Amniotic epithelial cell (primary cell): ENCODE measurements around the gene WDR33.

Experiments
- DNase-seq: peaks from one replicate; pipeline ENCODE4 v3.0.0-alpha.2; 2010; ENCODE audit warnings: low read depth

WDR33 gene

DNA sequence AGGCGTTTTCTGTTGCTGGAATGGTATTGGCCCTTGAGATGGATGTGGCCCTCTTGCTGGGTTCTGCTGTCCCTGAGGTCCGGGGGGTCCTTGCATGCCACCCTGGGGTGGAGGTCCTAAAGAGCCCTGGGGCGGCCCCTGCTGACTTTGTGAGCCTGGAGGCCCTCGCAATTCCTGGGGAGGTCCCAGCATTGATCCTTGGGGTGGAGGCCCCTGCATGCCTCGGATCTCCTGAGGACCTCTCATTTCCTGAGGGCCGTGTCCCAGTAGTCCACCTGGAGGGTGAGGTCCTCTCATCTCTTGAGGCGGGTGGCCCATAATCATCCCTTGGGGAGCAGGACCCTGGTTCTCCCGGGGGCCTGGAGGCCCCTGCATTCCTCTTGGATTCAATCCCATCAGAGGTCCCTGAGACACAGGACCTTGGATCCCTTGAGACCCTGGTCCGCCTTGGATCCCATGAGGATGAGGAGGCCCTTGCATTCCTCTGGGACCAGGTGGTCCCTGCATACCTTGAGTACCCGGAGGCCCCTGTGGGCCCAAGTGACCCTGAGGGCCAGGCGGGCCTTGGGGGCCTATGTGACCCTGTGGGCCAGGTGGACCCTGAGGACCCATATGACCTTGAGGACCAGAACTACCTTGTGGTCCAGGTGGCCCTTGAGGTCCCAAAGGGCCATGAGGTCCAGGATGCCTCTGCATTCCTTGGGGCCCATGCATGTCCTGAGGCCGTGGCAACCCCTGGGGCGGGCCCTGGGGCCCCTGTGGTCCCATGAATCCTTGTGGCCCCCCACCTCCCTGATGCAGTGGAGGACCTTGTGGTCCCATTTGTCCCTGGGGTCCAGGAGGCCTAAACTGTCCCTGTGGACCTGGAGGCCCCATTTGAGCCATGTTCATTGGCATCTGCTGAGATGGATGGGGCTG is 91.4 kb downstream of the WDR33 start:
- no peak for DNase-seq

DNA sequence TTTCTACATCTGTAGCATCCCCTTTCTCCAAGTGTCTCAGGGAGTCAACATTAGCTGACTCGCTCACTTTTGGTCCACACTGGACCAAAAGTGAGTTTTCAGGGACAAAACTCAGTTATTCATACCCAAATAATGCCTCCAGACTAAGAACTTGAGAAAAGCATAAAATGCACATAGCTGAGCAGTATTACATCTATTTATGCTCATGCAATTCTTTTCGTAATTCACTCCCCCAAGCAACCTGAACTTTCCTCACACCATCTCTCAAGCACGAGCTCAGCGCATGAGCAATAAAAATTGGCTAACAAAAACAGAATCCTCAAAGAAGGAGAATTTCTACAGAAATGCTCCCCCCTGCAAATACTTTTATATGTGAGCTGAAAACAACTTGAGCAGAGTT is 92.7 kb downstream of the WDR33 start:
- no peak for DNase-seq

DNA sequence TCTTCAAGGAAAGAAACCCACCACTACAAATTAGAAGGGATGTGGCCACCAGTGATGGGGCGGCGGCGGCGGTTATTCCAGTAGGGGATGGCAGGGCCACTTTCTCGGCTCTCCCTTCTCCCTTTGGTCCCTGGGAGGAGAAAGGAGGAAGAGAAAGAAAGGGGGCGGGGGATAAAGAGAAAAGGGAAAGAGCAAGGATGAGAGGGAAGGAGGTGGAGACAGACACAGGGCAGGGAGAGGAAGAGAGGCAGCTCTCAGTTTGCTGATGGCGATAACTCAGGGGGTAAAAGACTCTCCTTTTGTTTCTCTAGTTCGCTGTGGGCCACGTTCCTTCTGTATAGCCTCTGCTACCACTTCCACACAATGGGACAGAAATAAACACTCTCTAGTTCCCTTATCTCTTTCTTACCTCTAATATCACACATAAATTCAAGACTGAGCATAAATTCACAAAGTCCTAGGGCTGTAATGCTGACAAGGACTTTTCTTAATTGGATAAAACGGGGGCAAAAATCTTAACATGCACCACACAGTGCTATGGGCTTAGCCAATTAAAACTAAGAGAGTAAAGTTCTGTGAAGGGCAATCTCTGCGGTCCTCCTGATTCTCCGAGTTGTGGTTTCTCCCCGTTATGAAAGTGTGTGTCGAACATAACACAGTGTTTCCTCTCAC is 95.1 kb downstream of the WDR33 start:
- DNase-seq: no peak

DNA sequence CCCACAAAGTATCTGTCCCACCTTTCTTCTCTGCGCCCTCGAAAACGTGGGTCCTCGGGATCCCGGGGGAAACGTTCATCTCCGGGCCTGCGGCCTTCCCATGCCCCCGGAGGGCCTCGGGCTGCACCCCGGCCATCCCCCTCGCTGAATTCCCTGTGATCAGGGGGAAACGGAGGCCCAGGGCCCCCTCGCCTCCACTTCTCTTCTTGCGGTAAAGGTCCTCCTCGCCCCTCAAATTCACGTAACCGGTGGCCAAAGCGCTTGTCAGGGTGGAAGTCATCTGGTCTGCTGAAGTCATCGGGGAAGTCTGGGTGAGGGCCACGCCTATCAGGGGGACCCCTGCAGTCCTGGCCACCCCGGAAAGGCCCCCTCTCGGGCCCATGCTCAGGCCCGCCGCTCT is 97.4 kb downstream of the WDR33 start:
- DNase-seq: no peak

DNA sequence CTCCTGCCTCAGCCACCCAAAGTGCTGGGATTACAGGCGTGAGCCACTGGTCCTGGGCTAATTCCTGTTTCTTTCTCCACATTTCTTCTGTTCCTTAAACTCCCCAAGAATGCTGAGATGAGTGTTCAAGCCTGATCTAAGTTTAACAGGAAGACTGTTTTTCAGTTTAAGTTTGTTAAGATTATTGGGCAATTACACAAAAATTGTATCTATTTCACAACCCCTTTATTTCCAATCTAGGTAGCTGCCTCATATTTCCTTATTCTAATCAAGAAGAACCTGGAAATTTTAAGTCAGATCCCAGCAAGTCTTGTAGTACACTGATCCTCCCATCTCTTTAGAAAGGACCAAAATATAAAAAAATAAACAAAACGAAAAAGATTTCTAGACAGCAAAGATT is 98.0 kb downstream of the WDR33 start:
- DNase-seq: no peak

DNA sequence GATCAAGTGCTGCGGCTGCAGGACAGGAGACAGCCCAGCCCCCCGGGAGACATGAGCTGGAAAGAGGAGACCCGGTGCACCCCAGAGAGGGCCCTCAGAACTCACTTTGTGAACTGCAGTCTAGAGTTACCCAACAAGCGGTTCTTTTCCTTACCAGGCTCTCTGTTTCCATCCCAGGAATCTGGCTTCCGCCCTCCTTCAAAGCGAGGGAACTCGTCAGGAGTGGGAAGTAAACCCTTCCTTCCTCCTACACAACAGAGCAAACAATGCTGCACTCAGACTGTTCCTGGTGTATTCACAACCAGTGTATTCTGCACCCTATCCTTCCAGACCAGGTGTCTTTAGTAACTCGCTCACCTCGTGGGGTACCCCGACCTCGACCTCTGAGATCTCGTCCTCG is 101.6 kb downstream of the WDR33 start:
- DNase-seq: no peak

DNA sequence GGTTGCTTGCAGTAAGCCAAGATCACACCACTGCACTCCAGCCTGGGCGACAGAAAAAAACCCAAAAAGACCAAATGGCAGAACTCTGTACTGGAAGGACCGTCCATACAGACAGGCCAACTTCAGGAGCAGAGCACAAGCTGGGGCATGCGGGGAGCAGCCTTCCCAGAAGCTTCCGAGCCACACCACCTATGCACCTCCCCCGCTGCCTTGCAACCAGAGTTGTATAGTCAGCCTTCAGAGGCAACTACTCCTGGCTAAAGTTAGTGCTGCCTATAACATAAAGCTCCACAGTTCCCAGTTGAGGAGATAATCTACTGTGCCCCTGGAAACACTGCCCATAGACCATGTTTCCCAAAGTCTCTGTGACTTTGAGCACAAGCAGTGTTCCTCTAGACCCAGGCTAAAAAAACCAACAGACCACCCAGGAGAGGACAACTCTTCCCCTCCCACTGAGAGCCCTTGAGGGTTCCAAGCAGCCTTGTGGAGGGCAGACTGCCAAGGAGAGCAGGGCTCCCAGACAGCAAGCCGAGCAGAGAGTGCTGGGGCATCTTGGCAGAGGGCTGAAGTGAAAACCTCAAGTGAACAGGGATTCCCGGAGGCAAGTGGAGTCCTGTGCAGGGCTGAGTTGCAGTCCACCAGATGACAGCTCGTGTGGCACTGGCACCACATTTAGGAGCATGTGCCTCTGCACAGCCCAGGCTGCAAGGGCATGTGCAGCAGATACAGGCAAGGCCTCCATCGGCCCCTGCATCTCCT is 102.9 kb downstream of the WDR33 start:
- no peak for DNase-seq

DNA sequence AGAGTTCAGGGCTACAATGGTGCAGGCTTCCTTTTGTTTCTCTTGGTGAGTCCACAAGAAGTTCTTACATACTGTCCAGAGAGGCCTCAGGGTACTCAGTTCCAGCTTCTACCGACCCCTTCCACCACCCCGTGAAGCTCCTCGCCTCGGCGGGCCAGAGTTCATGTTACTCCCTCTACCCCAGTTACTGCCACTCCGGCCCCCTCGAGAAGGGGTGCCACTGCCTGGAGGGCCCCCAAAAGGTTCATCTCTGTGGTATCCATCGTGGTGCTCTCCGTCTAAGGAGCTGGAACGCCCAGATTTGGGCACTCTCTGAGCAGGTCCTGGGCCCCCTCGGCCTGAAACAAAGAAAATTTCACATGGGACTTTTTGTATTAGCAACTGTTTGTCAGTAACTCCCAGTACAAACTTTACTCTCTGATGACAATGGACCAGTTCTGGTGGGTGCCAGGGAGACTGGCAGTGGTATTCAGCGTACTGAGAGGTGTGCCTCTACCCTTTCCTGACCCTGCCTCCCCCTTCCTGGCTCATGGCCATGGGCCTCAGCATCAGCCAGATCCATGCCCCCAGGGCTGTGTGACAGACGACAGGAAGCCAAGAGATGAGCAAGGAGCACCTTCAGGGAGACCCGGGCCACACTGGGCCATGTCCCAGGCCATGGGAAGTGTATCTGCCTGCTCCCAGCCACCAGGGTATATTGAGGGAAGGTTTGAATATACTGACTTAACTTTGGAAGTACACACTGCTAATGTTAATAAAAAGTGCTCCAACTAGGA is 104.6 kb downstream of the WDR33 start:
- no peak for DNase-seq

DNA sequence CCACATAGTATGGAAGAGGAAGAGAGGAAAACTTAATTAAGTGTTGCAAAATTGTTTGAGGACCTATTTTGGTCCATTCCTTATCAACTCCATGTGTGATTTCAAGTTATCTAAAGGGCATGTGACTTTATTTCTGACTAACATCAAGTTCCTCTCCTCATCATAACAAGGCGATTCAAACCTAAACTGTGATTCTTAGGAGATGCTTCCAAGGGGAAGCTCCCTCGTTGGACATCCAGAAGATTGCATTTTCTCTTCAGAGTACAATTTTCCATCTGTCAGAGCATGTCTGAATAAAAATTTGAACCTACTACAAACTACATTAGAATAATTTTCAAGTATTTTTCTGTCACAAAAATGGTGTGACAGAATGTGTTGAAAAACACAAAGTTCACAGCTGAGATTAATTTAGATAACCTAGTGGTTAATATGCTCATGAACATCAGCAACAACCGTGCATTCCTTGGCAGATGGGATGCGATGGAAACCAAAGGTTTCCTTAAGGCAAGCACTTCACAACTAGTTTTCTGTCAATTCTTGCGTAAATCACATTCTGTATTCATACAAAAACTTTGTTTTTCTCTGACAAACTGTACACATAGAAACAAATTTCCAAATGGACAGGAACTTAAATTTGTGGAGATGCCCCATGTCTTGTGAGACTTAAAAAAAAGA is 105.4 kb downstream of the WDR33 start:
- DNase-seq: peak; percentile 38

DNA sequence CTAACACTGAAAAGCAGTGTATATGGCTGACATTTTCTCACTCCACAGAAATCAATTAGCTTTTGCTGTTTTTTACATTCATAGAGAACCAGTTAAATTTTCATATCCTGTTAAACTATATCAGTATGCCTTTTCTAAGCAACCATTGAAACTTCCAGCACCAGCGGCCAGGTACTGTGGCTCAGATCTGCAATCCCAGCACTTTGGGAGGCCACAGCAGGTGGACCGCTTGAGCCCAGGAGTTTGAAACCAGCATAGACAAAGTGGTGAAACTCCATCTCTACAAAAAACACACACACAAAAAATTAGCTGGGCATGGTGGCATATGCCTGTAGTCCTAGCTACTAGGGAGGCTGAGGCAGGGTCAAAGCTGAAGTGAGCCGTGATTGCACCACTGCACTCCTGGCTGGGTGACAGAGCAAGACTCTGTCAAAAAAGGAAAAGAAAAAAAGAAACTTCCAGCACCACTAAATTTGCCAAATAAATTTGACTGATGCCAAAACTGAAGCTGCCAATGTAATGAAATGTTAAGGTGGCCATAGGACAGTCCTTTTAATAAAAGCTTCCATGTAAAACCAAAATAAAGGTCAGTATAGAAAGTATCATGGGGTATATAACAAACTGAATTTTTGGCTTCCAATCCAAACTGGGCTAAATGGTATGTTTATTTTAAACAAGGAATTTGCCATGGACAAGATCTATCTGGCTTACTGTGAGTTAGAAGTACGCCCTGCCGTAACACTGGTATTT is 106.2 kb downstream of the WDR33 start:
- no peak for DNase-seq

DNA sequence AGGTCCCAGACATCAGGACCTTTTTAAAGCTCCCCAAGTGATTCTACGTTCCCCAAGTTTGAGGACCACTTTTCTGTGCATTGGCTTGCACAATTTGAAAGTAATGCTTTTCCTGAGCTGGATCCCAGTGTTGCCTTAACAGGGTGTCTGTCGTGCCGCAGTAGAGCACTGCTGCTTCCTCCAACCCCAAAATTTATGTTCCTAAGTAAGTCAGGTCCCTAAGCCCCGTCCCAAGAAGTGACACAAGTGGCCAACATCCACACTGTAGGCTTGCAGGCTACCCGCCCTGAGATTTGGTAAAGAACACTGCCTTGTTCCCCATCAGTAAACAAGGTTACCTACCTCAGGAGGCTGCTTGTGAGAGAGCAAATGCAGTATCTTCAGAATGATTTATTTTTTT is 107.7 kb downstream of the WDR33 start:
- no peak for DNase-seq

DNA sequence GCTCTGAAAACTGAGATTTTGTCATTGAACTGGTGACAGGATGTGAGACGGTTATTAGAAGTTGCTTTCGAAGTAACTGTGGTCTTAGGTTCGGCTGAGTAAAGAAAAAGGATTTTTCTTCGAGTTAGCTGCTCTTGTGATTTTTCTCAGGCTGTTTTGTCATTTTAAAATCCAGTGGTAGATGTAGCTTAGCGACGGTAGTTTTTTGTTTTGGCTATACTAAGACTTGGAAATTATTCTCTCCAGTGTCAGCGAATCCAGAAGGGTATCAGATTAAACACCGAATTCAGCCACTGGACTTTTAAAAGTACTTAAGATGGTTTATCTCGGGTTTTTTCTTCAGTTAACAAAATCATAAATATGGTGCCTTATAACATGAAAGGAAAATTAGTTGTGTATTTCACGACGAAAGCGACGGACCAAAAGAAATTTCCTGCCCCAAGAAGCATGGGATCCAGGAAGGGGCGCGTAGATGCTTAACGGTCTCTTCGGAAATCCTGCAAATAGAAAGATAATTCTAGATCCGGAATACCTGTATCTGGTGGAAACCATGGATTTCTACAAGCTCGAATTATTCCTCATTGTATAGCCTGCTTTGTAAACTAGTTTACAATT is 108.5 kb downstream of the WDR33 start:
- no peak for DNase-seq

DNA sequence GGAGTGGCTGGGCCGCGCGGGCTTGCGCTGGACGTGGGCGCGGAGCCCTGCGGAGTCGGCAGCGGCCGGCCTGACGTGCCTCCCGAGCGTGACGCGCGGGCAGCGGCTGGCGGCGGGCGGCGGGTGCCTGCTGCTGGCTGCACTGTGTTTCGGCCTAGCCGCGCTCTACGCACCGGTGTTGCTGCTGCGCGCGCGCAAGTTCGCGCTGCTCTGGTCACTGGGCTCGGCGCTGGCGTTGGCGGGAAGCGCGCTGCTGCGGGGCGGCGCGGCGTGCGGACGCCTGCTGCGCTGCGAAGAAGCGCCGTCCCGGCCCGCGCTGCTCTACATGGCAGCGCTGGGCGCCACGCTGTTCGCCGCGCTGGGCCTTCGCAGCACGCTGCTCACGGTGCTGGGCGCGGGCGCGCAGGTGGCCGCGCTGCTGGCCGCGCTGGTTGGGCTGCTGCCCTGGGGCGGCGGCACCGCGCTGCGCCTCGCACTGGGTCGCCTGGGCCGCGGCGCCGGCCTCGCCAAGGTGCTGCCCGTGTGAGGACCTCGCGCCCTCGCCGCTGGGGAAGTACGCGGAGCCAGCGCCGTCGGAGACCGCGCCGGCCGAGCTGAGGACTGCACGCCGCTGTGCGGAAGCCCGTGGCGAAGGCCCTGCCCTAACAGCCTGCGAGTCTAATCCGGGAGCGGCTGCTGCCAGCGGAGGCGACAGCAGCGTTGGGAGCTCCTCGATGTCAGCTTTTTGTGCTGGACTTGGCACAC is 109.1 kb downstream of the WDR33 start:
- DNase-seq: peak; percentile 70

DNA sequence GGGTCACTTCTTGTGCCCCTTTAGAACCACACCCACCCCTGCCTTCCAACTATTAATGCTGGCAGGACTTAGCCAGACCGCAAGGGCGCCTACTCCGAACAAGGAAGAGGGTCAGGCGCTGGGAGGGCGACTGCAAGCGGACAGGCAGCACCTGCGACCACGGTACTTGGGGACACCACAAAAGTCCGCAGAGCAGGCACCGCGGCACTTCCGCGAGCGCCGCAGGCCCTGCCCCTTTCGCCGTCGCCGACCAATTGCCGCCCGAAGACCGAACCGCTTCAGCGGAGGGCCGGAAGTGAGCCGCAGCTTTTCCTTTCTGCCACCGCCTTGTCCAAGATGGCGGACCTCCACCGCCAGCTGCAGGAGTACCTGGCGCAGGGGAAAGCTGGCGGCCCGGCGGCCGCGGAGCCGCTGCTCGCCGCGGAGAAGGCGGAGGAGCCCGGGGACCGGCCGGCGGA is 109.7 kb downstream of the WDR33 start, which contains the start of gene SFT2D3:
Gene SFT2D3 (plus strand): TSS at position 305 of the 458 bp plus-strand sequence. CDS start 32 bp downstream, at position 337.
- peak; percentile 87 for DNase-seq

DNA sequence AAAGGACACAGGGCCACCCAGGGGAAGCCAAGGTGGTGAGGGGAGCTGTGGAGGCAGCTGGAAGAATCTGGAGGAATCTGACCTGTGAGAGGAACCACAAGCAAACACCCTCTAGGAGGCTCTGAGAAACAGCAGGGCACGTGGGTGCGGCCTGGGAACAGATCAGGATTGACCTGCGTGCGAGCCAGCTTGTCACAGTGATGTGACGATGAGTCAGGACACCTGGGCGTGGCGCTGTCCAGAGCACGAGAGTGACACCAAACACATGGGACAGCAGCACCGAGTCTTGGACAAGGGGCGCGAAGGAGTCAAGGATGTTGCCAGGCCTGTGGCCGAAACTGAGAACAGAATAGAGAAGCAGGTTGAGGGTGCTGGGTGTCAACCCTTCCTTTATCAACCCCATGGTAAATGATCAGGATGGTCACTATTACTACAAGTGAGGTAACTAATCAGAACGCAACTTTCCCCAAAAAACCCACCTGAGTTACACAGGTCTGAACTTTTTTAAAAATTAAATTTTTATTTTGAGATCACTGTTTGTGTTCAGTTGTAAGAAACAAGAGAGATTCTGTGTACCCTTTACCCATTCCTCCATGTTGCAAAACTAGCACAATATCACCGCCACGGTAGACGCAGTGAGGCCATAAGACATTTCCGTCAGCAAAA is 110.3 kb downstream of the WDR33 start:
- DNase-seq: no peak

DNA sequence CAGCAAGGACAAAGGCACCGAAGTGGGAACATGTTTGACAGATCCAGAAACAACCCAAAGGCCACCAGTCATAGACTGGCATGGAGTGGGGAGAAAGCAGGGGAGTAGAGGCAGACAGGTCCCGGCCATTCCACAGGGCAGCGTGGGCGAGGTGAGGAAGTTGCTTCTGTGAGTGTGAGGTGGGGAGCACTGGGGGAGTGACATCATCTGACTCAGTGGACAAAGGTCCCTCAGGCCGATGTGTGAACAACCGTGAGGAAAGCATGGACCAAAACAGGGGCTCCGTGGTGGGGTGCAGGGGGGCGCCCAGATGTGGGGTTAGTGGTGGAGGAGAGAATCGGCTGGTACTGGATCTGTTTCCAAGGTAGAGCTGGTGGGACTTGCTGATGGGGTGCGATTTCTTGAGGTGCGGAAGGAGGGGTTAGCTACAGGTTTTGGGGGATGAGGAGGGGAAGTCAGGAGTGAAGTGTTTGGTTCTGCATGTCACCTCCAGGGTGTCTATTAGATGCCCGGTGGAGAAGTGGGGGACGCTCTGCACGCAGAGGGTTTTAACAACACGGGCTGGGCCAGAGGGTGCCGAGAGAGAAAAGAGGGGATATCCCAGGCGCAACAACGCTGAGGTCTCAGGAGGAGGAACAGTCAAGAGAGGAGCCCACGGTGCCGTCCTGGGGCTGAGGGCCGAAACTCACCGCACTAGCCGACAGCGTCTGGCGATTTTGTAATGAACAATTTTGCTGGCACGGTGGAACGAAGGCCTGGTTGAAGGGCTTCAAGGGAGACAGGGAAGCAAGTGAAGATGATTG is 112.2 kb downstream of the WDR33 start:
- DNase-seq: no peak

DNA sequence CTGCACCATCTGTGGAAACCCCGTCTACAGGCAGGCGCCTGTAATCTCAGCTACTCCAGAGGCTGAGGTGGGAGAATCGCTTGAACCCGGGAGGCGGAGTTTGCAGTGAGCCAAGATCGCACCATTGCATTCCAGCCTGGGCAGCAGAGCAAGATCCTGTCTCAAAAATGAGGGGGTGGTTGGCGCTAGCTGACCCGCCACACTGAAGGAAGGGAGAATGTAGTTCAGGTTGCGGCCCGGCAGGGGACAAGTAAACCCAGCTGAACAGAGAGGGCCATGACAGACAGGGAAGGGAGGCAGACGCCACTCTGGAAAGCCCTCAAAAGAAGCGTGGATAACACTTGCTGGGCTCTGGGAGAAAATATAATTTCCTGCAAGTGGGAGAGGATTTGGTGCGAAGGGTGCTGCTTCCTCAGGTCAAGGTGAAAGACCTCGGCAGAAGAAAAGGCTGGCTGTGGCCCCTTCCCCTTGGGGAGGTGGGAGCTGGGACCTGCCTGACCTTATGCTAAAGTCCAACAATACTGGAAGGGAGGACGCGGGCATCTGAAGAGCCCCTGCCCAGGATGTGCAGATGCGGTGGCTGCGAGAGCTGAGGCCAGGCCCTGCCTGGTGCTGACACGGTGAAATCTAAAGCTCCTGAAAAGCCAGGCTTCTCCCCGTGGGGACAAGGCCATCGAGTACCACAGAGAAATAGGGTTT is 113.3 kb downstream of the WDR33 start:
- no peak for DNase-seq
